Epidermal melanocyte (primary cell): ENCODE results near the gene NDNF.

Experiments
- DNase-seq: peaks from one replicate; pipeline ENCODE4 v3.0.0; 2011; ENCODE audit warnings: low spot score; ENCODE audit not compliant: insufficient read length

The NDNF gene

GRCh38 chr4:121071640-121072223 is 603 bp downstream of the NDNF start:
- DNase-seq, result no peak

- DNase-seq, result no peak
Observed at GRCh38 chr4:121070696-121071639, 1.4 kb downstream of the NDNF start.

DNA sequence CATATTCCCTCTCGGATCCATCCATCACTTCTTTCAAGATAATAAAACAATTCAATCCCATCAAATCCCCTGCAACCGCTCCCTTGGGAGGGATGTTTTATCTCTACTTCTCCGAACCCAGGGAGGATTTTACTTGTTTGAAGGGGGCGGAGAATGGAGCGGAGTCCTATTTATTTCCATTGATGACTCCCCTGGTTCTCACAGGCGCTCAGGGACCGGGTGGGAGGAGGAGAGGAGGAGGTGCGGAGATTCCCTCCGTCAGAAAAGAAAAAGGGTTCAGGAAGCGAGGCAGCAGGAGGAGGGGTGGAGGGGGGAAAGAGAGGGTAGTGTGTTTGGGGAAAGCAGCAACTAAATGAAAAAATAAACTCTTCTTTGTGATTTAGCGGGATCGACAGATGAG is 2.1 kb downstream of the NDNF start:
- no peak for DNase-seq

GRCh38 chr4:121069430-121069829 is 2.9 kb downstream of the NDNF start:
- DNase-seq, result no peak

GRCh38 chr4:121064482-121064881 is 7.9 kb downstream of the NDNF start:
- DNase-seq, result no peak

DNA sequence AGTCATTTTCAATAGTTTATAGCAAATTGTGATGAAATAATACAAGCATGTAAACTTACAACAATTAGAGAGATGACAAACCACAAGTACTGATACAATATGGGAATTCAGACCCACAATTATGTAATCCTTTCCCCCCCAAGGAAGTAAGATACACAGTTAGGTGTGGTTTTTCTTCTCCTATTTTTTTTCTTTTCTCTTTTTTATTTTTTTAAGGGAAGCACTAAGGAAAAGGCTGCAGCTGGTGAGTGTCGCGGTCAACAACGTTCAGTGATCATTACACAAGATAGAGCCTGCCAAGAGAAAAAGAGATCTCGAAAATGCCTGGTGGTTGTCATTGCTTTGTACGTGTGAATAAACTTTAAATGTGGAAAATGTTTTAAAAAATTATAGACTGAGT is 9.8 kb downstream of the NDNF start:
- DNase-seq, result no peak

GRCh38 chr4:121061861-121062260 is 10.5 kb downstream of the NDNF start:
- no peak for DNase-seq

DNA sequence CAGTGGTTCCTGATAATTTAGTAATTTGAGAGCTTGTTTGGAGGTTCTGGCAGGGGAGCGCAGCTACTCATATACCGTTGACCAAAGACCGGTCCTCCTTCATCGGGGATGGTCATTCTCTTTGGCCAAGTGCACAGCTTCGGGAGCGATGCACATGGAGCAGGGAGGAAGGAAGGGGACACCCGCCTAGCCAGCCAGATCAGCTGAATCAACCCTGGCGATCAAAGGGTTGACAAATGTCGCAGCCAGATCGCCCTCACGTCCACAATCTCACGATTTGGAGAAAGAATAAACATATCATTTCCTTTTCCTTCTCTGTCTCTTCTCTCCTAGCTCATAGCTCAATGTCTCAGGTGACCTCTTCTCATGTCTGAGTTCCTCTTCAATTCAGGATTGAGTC is 11.1 kb downstream of the NDNF start:
- no peak for DNase-seq

DNA sequence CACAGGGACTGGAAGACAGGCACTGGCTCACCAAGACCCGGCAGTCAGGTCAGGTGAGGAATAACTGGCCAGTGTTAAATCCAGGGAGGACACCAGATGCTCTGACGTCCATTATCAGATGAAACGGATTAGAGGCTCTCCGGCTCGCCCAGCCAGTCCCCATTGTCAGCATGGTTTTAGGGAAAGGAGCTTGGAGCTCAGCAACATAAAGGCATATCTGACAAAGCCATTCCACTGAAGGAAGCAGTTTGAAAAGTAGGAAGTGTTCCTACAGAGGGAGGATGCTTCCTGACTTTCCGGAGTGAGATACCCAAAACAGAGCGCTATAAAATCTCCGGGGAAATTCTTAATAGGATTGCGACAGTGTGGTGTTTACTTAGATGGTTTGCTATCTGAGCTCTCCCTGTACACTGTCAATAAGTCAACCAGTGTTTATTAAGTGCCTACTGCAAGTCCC is 14.8 kb downstream of the NDNF start:
- DNase-seq, result no peak

GRCh38 chr4:121056066-121056465 is 16.3 kb downstream of the NDNF start:
- no peak for DNase-seq

DNA sequence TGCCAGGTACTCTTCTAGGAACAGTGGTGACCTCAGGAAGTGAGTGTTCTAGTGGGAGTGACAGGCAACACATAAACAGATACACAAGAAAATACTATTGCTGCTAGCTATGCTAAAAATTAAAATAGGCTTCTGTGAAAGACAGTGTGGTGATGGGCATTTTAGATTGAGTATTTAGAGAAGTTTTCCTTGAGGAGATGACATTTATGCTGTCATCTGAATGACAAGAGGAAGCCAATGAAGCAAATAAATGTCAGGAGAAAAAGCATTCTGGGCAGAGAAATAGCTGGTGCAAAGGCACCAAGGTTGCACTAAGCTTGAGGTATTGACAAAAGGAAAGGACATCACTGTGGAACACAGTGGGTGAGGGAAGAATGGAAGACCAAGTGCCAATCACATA is 18.0 kb downstream of the NDNF start:
- DNase-seq, result no peak

GRCh38 chr4:121053601-121054143 is 18.7 kb downstream of the NDNF start:
- DNase-seq, result no peak

GRCh38 chr4:121050300-121050699 is 22.0 kb downstream of the NDNF start:
- DNase-seq, result no peak

DNA sequence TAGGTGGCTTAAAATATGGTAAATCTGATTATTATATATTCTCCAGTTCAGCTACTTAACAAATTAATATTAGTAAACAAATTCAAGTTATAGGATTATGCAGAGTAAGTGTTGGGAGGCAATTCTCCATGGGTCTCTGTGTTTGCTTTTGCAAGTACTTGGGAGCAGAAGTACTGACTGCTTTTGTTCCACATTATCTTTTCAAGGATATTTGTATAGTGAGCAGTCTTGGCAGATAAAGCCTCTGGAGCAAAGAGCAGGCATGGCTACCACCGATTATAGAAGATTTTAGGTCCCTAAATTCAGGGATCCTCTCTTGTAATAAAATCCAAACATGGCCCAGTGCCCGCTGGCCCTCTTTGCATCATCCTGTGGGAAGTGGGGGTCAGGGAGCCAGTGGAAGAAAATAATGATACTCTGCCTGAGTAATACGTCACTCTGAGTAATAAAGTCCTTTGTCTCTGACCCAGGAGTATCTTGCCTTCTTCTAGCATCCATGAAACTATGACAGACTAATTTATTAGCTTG is 23.2 kb downstream of the NDNF start:
- no peak for DNase-seq

GRCh38 chr4:121048165-121048564 is 24.2 kb downstream of the NDNF start:
- no peak for DNase-seq

- DNase-seq, result no peak
Observed at GRCh38 chr4:121041307-121042090, 30.8 kb downstream of the NDNF start.

- DNase-seq, result no peak
Observed at GRCh38 chr4:121034017-121034416, 38.3 kb downstream of the NDNF start.

DNA sequence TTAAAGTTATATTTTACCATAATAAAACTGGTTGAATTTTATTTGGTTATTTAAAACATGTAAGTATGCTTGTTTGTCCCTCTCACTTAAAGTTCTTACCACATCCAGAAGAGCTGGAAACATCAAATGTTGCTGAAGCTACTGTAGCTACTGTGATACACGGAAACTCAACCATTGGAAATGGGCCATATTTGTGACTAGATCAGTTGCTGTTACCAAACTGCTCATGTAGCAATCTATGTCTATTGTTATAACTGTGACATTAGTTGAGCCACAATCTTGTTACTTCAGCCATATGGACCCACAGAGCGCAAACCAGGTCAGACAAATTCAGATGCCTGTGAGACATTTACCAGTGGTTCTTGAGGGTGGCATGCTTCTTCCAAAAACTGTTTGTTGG is 41.6 kb downstream of the NDNF start:
- DNase-seq, result no peak

DNA sequence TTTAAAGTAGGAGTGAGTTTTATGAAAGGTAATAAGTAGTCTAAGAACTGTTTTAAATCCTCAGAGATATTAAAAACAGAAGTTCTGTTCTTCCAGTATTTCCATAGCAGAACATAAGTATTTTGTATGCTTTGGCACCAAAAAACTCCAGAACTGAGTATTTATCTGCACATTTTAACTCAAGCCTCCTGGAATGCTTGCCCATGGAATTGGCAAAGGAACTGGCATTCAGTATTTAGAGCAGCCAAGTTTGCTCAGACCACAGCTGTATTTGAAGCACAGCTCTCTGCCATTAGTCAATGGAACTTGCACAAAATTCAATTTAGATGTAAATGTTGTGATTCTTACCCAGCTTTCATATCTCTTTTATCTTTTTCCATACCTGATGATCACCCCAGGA is 42.2 kb downstream of the NDNF start:
- DNase-seq, result no peak

DNA sequence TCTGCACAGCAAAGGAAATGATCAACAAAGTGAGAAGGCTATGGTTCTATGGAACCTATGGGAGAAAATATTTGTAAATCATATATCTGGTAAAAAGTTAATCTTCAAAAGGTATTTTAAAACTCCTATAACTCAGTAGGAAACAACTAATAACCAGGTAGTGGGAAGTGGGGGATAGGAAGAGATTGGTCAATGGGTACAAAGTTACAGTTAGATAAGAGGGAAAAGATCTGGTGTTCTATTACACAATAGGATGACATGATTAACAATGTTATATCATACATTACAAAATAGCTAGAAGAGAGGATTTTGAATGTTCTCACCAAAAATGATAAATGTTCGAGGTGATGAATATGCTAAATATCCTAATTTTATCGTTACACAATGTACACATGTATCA is 46.3 kb downstream of the NDNF start:
- no peak for DNase-seq

DNA sequence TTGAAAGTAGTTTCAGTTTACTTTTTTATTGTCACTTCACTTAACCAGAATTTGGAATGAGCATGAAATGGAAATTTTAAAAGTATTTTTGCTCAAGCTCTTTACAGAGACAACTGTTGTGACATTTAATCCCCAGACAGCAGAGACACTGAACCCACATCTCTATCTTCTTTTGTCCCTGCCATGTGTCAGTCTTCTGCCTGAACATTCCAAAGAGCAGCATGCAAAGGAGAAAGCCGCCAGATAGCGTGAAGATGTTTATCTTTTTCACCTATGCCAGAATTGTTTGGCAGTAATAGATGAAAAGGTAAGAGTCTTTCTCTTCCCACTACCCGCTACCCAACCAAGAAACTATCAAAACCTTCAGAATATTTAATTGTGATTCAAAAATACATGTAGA is 46.8 kb downstream of the NDNF start:
- no peak for DNase-seq

GRCh38 chr4:121018543-121018942 is 53.8 kb downstream of the NDNF start:
- DNase-seq, result no peak
